ENCODE measurements around the gene GALNT3.
A peak's percentile ranks its signal among the peaks of the same experiment; 100 is the strongest.

GALNT3 gene

DNA sequence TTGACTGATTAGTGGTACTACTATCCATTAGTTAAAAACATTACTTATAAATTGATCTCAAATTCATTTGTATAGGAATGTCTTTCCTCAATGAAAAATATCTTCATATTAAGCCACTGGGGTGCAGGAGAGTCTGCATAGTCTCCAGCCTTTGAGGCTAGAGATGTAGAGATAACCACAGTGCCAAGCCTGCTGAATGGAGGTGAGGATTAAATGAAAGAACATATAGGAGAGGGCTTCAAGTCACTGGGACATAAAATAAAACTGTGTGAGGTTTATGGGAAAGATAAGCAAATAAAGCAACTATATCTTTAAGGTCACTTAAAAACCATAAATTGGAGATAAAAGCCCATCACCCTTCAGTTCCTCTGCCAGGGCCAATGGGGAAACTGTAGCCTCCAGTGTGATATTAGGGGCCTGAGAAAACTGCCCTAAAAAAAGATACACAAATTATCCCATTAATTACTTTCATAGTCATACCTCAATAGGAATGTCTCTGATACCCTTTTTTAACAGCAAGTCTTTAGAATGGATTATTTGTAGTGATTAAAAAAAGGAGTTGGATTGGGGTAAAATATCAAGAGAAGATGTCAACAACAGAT lies 27.6 kb downstream of the GALNT3 start:
- no peak for DNase-seq (ENCODE audit: low spot score)
- TF ChIP-seq, protein P1, sequence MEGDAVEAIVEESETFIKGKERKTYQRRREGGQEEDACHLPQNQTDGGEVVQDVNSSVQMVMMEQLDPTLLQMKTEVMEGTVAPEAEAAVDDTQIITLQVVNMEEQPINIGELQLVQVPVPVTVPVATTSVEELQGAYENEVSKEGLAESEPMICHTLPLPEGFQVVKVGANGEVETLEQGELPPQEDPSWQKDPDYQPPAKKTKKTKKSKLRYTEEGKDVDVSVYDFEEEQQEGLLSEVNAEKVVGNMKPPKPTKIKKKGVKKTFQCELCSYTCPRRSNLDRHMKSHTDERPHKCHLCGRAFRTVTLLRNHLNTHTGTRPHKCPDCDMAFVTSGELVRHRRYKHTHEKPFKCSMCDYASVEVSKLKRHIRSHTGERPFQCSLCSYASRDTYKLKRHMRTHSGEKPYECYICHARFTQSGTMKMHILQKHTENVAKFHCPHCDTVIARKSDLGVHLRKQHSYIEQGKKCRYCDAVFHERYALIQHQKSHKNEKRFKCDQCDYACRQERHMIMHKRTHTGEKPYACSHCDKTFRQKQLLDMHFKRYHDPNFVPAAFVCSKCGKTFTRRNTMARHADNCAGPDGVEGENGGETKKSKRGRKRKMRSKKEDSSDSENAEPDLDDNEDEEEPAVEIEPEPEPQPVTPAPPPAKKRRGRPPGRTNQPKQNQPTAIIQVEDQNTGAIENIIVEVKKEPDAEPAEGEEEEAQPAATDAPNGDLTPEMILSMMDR (IDR thresholded peaks at IDR 0.05; ENCODE audit: extremely low read depth, insufficient read depth, missing control alignments), result no peak
- in situ Hi-C loops (cut with MboI; ENCODE audit: low pct_unique_long_range_greater_than_20kb, low sequenced_read_pairs, unreplicated experiment), result no loop called here

DNA sequence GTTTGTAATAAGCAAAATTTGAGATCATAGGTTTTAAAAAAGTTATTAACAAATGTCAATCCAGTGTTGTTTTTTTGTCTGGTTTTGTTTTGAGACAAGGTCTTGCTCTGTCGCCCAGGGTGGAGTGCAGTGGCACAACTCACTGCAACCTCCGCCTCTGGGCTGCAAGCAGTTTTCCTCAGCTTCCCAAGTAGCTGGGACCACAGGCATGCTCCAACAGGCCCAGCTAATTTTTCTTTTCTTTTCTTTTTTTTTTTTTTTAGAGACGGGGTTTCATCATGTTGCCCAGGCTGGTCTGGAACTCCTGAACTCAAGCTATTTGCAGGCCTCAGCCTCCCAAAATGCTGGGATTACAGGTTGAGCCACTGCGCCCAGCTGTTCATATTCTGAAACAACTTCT lies 31.3 kb downstream of the GALNT3 start:
- no peak for DNase-seq (ENCODE audit: low spot score)
- TF ChIP-seq, protein P1 (IDR thresholded peaks at IDR 0.05; ENCODE audit: extremely low read depth, insufficient read depth, missing control alignments), result no peak
- in situ Hi-C loops (cut with MboI; ENCODE audit: low pct_unique_long_range_greater_than_20kb, low sequenced_read_pairs, unreplicated experiment), result no loop called here

DNA sequence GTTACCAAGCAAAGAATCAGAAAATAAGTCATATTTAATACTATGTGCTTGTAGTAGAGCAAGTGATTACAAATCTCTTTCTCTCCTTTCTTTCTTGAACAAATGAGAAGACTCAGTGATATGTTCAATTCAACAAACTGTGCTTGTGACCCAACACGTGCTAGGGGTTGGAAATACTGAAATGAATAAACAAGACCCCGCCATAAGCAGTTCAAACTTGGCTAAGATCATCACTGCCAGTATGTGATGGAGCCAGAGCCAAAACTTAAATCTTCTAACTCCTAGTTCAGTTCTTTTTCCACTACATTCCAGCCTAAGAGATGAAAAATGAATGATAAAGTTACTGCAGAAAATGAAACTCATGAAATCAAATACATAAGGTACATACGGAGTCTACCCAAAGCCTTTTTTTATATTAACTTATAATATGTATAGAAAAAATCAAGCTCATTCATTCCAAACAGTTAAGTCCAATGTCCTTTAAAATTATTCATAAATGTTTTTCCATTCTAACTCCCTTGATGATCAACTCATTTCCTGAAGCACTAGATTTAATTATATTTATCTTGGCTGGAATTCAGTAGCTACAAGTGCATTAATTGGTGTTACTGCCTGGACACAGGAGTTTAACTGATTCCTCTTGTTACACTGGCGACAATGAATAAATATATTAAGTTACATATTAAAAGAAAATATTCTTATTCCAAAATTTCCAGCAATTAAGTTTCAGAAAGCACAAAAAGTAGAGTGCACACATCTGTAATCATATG lies 36.0 kb downstream of the GALNT3 start:
- in situ Hi-C loops (cut with MboI; ENCODE audit: low pct_unique_long_range_greater_than_20kb, low sequenced_read_pairs, unreplicated experiment), result no loop called here
- TF ChIP-seq, protein P1 (IDR thresholded peaks at IDR 0.05; ENCODE audit: extremely low read depth, insufficient read depth, missing control alignments), result no peak
- no peak for DNase-seq (ENCODE audit: low spot score)

DNA sequence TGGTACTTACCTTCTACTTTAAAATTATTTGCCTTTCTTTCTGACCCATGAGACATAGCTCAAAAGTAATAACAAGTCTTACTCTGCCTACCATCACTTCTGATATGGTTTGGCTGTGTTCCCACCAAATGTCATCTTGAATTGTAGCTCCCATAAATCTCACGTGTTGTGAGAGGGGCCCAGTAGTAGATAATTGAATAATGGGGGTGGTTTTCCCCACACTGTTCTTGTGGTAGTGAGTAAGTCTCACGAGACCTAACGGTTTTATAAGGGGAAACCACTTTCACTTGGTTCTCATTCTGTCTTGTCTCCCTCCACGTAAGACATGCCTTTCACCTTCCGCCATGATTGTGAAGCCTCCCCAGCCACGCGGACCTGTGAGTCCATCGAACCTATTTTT lies 47.5 kb downstream of the GALNT3 start:
- in situ Hi-C loops (cut with MboI; ENCODE audit: low pct_unique_long_range_greater_than_20kb, low sequenced_read_pairs, unreplicated experiment), result no loop called here
- TF ChIP-seq, protein P1 (IDR thresholded peaks at IDR 0.05; ENCODE audit: extremely low read depth, insufficient read depth, missing control alignments), result no peak
- DNase-seq (ENCODE audit: low spot score), result no peak

DNA sequence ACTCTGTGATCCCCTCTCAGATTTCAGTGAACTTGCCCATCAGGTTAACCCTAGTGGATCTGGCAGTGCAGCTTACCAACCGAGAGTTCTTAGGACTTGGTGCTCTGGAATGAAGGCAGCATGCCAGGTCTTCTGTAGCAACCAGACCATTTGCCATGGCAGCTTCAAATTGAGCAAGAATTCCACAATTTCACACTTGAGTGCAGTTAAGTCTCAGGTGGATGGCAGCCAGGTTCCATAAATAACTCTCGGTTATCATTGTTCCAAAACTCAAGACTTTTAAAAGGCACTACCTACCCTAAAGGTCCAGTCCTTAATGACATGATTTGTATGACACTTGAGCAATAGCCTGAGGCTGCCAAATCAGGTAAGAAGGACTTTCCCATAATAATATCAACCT lies 48.1 kb downstream of the GALNT3 start:
- DNase-seq (ENCODE audit: low spot score), result no peak
- in situ Hi-C loops (cut with MboI; ENCODE audit: low pct_unique_long_range_greater_than_20kb, low sequenced_read_pairs, unreplicated experiment), result no loop called here
- TF ChIP-seq, protein P1 (IDR thresholded peaks at IDR 0.05; ENCODE audit: extremely low read depth, insufficient read depth, missing control alignments), result no peak

DNA sequence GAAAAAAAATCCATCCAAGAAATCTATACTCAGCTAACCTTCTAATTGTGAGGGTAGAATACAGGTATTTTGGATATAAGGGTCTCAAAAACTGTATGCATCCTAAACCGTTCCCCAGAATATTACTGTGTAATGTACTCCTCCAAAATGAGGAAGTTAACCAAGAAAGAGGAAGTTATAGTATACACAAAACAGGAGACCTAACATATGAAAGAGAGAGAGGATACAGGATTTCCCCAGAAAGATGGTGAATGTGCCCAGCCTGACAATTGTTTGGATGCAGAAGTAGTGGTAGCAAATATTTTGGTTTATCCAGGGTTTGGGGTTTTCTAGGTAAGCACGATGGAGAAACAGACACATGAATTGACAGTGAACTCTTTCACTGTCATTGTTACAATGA lies 50.6 kb downstream of the GALNT3 start:
- in situ Hi-C loops (cut with MboI; ENCODE audit: low pct_unique_long_range_greater_than_20kb, low sequenced_read_pairs, unreplicated experiment), result no loop called here
- TF ChIP-seq, protein P1 (IDR thresholded peaks at IDR 0.05; ENCODE audit: extremely low read depth, insufficient read depth, missing control alignments), result no peak
- DNase-seq (ENCODE audit: low spot score), result peak; percentile 20
